Measurements from ENCODE around the gene ARHGEF18. TPM values are rescaled to one million over a fixed set of nuclear protein-coding genes. Genes with fewer than 3 reads are reported as not detected.
"Not testable (repeated sequence)": the region's sequence is repeated elsewhere in the genome, so short reads cannot be mapped to it uniquely, and the experiment has no call there.

Gene ARHGEF18
- total RNA-seq, 1 donor from 2014 or later = 28.7 TPM

DNA sequence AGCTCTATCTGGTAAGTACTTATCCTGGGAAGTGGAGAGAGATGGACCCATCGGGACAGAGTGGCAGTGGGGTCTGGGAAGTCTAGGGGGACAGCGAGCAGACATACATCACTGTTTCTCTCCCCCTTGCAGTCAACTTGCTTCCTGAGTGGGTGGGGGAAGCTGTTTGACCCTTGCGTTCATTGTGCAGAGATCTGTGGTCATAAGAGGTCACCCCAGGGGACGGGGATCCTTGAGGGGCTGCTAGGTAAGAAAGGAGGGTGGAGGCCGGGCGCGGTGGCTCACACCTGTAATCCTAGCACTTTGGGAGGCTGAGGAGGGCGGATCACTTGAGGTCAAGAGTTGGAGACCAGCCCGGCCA is 474 bp downstream of the ARHGEF18 start:
- DNase-seq = no peak

DNA sequence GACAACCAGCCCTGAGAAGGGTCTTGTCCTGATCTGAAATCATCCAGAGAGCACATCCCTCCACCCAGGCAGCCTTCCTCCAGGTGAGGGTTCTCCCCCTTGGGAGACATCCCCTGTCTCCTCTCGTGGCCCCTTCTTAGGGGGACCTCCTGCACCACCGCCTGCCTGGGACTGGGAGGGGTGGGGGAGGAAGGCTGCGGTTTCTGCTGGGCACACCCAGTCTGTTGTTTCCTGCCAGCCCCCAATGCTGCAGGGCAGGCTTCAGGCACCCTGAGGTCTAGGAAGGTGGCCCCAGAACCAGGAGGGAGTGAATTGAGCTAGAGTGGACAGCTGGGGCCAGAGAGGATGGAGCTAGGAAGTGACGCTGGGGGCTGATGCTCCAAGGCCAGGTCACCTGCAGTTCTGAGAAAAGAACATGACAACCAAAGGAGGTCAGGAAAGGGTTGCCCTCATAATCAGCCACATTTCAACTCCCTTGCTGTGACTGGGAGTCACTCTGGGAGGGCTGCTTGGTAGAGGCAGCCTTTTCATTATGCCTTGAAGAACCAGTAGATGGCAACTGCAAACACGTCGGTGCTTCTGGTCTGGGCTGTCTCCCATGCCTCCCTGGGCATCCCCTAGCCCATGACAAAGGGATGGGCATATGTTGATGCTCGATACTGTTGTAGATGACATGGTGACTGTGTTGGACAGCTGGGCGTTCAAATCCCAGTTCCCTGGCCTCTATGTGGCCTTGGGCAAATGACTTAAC is 1.4 kb downstream of the ARHGEF18 start:
- DNase-seq = no peak

DNA sequence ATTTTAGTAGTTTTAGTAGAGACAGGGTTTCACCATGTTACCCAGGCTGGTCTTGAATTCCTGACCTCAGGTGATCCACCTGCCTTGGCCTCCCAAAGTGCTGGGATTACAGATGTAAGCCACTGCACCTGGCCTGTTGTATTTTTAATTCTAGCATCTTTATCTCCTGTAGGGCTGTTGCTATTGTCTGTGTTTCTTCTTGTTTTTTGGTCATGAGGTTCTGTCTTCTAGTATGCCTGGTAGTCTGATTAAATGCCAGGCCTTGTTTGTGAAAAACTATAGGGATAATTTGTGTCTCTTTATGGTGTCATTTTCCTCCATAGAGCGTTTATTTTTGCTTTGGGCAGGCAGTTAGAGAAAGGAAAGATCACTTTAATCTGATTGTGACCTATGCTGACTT is 3.1 kb downstream of the ARHGEF18 start:
- no peak for DNase-seq

DNA sequence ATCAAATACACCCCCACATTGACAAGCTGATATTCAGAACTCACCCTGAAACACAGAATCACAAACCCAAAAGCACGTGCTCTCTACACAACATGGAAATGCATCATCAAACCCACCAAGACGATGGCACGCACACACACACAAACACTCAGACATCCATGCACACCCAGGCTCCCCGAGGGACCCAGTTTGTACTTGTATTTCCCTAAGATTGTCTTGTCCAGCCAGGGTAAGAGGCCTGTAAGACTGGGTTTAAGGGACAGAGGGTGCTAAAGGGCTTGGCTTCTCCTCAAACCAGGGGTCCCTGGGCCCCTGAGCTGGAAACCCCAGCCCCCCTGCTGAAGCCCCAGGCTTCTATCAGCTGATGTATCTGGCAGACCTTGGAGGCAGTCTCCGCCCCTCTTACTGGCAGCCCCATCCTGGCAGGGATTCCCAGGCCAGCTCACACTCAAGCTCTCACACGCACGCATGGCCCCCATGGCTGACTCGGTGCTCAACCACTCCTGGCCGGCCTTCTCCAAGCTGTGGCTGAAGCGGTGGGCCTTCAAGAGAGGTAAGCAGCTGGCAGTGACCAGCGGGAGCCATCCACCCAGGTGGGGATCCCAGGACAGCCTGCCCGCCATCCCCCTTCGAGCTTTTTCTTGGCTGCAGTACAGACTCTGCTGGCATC is 6.5 kb downstream of the ARHGEF18 start:
- no peak for DNase-seq

DNA sequence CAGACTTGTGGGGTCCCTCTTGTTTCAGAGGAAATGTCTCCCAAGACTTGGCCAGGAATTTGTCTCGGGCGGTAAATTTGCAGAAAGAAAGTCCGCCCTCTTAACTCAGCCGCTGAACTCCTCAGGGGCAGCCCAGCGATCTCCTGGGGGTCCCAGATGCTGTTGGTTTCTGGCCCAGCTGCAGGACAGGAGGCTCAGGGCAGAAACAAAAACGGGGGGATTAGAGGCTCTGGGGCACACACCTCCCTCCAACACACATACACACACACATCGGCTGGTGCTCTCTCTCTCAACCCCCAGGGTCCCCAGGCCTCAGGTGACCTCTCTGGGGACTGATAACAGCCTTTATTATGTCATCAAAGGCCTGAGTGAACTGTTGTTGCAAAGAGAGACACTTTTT is 7.1 kb downstream of the ARHGEF18 start:
- no peak for DNase-seq

DNA sequence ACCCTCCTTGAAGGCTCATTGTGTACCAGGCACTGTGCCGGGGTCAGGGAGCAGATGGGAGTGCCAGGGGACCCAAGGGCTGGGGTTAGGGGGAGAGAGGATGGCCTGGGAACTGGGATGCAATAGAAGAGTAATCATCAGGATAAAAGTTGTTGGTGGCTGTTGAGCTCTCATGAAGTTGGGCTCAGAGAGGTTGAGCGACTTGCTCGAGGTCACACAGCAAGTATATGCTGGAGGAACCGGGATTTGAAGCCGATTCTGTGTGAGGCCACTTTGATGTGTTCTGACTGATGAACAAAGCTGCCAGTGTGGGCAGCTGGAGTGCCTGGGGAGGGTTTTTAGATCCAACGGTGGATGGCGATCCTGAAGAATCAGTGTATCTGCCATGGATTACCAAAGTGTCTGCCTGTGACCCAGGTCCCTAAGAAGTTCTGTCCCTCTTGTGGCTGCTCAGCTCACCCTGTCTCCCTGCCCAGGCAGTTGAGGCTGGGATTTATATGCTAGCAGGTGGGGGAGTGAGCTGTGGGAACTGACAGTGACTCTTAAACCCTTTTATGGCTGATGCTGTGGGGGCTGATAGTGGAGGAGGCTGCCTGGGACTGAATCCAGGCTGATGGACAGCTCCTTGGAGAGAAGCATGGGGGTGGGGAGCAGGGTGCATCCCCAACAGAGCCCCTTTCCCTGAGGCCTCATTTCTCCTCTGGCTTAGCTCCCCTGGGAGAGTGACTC is 8.3 kb downstream of the ARHGEF18 start:
- DNase-seq = peak; percentile 6

DNA sequence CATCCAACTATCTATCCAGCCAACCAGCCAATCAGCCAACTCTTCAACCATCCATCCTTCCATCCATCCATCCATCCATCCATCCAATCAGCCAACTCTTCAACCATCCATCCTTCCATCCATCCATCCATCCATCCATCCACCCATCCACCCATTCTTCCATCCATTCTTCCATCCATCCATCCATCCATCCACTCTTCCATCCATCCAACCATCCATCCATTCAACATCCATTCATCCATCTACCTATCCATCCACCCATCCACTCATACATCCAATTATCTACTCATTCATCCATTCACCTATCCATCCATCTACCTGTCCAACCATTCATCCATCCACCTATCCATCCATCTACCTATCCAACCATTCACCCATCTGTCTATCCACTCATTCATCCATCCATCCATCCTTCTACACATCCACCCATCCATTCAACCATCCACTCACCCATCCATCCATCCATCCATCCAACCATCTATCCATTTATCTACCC is 9.4 kb downstream of the ARHGEF18 start:
- no peak for DNase-seq

DNA sequence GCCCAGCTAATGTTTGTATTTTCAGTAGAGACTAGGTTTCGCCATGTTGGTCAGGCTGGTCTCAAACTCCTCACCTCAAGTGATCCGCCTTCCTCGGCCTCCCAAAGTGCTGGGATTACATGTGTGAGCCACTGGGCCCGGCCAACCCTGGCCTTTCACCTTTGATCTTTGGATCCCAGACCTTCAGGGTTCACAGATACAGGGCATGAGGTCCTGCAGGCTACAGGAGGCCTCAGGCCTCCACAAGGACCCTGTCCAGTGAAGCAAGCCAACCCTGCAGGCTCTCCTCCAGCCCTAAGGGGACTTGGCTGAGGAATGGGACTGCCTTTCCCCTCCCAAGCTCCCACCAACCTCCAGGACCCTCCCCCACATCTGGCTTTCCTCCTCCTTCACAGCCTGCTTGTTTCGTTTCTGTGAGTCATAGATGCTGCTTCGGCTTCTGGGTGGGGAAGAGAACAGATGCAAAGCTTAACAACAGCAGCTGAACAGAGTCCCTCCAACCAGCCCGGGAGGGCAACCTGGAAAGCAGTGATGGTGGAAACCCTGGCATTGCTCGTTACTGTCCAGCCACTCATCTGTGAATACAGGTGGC is 11.8 kb downstream of the ARHGEF18 start:
- no peak for DNase-seq

DNA sequence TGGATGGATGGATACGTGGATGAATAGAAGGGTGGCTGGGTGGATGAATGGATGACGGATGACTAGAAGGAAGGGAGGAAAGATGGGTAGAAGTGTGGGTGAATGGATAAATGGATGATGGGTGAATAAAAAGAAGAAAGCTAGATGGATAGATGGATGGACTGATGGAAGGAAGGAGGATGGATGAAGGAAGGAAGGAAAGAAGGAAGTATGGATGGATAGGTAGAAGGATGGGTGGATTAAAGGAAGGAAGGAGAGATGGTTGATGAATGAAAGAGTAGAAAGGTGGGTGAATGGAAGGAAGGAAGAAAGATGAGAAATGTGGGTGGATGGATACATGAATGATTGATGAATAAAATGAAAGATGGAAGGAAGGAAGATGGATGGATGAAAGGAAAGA is 14.5 kb downstream of the ARHGEF18 start:
- no peak for DNase-seq

DNA sequence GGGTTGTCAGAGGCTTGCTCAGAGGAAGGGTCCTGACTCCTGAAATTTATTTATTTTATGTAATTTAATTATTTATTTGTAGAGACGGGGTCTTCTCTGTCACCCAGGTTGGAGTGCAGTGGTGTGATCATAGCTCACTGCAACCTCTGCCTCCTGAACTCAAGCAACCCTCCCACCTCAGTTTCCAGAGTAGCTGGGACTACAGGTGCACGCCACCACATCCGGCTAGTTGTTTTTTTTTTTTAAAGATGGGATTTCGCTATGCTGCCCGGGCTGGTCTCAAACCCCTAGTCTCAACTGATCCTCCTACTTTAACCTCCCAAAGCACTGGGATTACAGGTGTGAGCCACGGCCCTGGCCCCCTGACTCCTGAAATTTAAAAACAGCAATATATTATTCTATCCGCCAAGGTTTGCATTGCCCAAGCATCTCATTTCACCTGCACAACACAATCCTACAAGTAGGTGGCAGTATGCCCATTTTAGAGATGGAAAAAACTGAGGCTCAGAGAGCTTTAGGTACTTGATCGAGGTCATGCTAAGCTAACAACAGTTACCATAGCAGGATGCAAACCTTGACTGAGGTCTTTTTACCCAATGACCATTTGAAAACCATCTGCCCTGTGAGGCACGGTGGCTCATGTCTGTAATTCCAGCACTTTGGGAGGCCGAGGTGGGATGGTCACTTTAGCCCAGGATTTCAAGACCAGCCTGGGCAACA is 18.1 kb downstream of the ARHGEF18 start:
- DNase-seq = no peak

DNA sequence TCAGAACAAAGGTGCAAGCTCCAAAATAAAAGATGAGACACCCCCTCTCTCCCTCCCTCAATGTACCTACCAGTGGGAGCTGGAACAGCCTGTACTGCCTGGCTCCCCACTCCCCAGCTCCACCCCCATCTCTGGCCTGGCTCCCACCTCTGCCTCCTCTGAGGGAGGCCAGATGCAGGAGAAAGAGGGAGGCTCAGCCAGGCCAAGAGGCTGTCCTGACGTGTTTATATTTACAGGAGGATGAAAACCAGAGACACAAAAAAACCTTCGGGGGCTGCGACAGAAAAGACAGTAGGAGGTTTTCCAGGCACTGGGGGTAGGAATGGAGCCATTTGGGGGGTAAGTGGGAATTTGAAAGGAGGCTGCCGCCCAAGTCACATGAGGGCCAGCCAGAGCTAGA is 19.7 kb downstream of the ARHGEF18 start:
- DNase-seq = no peak

DNA sequence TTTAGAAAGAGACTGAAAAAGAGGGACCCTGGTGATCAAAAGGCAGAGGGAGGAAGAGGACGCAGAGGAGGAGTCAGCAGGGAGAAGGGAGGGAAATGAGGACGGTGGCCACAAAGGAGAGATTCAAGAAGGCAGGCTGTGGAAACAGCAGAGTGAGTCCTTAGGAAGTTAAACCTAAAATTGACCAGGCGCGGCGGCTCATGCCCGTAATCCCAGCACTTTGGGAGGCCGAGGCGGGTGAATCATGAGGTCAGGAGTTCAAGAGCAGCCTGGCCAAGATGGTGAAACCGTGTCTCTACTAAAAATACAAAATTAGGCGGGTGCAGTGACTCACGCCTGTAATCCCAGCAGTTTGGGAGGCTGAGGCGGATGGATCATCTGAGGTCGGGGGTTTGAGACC is 20.1 kb downstream of the ARHGEF18 start:
- not testable (repeated sequence) for DNase-seq

DNA sequence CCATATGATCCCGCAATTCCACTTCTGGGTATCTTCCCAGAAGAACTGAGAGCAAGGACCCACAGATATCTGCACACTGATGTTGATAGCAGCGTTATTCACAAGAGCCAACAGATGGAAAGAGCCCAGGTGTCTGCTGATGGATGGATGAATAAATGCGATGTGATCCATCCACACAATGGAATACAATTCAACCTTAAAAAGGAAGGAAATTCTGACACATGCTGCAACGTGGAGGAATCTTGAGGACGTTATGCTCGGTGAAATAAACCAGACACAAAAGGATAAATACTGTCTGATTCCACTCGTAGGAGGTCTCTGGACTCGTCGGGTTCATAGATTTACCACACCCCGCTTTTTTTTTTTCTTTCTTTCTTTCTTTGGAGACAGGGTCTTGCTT is 21.8 kb downstream of the ARHGEF18 start:
- no peak for DNase-seq

DNA sequence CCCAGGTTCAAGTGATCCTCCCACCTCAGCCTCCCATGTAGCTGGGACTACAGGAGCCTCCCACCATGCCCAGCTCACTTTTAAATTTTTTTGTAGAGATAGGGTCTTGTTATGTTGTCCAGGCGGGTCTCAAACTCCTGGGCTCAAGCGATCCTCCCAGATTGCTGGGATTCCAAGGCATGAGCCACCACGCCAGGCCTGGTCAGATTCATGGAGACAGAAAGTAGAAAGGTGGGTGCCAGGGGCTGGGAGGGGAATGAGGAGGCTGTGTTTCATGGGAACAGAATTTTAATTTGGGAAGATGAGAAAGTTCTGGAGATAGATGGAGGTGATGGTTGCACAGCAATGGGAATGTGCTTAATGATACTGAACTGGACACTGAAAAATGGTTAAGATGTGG is 22.3 kb downstream of the ARHGEF18 start:
- no peak for DNase-seq

DNA sequence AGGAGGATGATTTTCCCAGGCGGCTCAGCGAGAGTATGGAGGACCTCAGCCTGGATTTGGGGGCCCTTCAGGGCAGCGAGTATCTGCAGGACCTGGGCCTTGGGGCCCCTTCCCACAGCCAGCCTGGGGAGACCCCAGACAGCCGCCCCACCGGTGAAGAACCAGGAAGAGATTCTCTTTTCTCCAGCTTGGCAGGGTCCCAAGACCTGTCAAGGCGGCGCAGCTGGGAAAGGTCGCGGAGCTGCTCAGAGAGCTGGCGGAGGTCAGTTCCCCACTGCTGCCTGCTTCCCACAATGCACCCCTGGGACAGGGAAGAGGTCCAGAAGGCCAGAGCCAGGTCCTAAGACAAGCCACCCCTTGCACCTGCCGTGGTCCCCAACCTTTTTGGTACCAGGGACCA is 24.1 kb downstream of the ARHGEF18 start:
- DNase-seq = no peak

DNA sequence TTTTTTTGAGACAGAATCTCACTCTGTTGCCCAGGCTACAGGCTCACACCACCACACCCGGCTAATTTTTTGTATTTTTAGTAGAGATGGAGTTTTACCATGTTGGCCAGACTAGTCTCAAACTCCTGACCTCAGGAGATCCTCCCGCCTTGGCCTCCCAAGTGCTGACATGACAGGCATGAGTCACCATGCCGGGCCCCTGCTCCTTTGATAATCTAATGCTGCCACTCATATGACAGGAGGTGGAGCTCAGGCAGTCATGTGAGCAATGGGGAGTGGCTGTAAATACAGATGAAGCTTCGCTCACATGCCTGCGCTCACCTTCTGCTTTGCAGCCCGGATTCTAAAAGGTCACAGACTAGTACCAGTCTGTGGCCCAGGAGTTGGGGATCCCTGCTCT is 25.1 kb downstream of the ARHGEF18 start:
- no peak for DNase-seq

DNA sequence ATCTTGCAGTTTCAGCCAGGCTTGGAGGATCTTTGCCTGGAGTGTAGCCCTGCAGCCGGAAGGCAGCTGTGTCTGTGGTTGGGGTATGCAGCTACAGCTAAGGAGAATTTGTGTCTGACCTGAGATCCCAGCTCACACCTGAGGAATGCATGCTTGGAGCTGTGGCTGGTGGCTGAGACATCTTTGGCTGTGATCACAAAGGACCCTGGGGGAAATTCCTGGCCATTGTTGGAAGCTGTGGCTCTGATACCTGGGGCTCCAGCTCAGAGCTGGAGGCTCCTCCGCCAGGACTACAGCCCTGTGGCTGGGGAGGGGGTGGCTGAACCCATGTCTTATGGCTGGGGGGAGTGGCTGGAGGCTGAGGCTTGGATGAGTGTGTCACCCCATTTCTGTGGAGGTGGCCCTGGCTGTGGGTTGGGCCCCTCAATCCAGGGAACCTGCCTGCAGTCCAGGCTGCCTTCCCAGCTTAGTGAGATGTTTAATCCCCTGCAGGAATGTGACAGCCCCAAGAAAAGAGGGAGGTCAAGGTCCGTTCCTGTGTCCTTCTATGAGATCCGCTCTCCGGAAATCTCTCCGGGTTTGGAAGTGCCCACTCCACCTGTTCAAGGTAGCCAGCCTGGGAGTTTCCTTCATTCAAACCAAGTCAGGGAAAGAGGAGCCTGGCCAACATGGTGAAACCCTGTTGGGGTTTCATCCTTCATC is 27.6 kb downstream of the ARHGEF18 start:
- no peak for DNase-seq

DNA sequence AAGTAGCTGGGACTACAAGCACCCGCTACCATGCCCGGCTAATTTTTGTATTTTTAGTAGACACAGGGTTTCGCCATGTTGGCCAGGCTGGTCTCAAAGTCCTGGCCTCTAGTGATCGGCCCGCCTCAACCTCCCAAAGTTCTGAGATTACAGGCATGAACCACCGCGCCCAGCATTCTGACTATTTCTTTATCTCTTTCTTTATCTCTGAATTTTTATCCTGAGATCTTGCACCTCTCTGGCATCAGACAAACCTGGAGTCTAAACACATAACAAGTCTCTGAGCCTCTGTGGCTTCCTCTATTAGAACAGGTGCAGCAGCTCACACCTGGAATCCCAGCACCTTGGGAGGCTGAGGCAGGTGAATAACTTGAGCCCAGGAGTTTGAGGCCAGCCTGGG is 28.5 kb downstream of the ARHGEF18 start:
- DNase-seq = no peak

DNA sequence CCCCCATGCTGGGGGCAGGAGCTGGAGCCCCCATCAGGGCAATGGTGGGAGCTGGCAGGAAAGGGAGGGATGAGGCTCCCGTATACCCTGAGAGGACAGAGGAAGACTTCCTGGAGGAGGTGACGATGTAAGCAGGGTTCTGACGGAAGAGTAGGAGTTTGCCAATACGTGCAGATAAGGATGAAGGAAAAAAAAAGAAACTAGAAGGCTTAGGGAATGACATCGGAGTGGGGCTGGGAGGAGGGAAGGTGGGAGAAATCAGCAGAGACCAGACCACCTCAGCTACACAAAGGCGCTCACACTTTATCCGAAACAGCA is 32.3 kb downstream of the ARHGEF18 start:
- DNase-seq = no peak

DNA sequence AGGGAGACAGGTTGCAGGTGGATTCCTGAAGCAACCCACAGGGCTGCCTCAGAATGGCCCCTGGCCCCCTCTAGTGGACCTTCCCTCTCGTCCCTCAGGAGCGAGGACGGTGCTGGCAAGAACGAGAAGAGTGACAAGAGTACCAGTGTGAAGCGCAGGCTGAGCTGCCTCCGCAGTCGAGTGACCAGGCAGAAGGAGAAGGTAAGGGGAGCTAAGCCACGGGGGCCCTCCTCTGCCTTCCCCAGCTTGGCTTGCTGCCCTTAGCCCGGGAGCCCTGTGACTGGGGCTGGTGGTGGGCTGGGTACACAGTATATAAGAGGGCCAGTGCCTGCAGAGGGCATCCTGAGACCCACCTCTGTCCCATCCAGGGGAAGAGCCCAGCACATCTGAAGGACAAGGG is 34.0 kb downstream of the ARHGEF18 start:
- DNase-seq = no peak

DNA sequence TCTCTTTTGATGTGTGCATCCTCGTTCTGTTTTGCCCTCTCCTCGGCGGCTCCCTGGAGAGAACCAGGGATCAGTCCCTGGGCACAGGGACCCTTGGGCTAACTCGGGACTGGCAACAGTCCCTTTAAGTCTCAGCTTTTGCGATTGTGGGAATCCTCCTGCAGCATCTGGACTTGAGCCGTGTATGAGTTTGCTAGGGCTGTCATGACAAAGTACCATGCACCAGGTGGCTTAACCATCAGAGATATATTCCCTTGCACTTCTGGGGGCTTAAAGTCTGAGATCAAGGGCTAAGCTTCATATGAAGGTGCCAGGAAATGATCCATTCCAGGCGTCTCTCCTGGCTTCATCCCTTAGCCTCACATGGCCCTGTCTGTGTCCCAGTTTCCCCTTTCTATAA is 34.5 kb downstream of the ARHGEF18 start:
- DNase-seq = no peak

DNA sequence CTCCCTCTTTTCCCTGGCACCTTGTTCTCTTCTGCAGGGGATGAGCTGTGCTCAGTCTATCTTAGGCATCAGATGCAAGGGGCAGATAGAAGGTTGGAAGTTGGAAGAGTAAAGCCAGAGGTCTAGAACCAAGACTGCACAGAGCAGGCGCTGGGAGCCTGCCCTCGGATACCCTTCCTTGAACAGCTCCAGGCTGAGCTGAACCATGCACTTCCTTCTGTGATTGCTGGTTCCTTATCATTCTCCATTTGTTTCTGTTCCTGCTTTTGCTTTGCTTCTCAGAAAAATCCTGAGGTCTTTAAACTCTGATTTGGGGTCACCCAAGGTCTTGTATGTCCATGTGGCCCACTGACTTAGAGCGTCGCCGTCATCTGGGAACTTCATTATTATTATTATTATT is 36.3 kb downstream of the ARHGEF18 start:
- DNase-seq = no peak
